ENCODE measurements around the gene MLF2. TPM values are rescaled to one million over a fixed set of nuclear protein-coding genes. Genes with fewer than 3 reads are reported as not detected.

The MLF2 gene
- total RNA-seq, 2 experiments from 2014 or later: 79.7 to 87.3 TPM

DNA sequence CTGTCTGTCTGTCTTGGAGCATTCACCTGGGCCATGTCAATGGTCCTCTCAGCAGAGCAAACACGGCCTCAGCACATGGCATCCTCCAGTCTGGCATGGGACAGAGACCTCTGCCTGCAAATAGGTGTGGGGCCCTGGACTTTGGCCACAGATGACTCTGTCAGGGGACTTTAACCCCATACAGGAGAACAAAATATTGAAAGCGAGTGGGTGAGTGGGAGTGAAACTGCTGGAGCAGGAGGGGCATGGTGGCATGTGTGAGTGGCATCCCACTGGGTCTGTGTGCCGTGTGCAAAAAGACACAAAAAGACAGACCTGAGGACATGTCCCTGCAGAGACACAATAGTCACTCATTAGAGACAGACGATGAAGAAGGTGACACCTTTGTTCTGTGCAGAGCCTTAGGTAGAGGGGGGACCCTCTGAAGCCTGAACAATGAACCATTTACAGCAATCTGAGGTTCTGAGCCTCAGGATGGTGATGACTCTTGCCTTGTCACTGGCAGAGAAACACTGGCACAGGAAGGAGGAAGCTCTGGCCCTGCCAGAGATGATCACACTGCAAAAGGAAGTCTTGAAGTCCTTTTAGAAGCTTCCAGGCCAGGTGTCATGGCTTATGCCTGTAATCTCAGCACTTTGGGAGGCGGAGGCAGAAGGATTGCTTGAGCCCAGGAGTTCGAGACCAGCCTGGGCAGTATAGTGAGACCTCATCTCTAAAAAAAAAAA lies 26.9 kb upstream of the MLF2 start:
- no peak overlapping the region for H3K4me2 ChIP-seq (ENCODE audit: low read length)
- CTCF ChIA-PET (ENCODE audit: unreplicated experiment): interaction anchor here (0.7 to 0.9 kb wide), 2 partner anchors 13 to 16 kb away, joined by 3 read pairs; no protein-coding TSS in a partner anchor
- BruUV-seq (replicated peaks): no TSS peak

DNA sequence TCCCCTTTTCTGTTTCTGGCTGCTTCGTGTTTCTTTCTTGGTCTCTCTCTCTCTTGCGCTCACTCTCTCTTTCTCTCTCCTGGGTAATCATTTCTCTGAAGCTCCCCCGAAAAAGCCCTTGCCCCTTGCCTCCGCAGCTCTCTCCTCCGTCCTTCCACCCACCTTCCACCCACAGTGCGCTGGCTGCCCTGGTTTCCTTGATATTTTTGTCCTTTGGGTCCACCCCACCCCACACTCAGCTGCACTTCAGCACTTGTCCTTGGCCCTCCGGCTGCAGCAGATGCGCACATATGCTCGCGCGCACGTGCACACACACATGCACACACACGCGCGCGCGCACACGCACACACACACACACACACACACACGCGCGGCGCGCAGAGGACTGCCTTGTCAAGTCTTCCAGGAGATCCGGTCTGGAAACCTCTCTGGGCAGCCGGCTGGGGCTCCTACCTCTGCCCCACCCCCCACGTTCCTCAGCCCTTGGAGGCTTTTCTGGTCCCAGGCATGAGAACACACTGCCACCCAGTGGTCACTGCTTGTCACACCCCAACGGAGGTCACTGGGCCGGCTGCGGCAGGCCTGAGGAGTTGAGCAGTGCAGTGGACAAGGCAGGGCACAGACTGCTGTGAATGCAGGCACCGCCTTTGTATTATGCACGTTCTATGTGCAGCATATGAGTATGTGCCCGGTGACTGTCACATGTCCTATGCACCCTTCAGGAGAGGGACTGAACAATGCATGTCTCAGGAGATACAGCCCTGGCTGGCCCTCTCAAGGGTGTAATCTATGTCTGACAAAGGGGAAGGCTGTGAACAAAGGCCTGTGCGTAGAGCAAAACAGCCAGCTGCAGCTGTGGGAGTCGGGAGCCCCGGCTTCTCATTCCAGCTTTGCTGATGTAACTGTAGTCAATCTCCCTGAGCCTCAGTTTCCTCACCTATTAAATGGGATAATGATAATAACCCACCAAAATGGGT lies 25.9 kb upstream of the MLF2 start:
- no peak for TF ChIP-seq EZH2phosphoT487 (IDR thresholded peaks at IDR 0.05; ENCODE audit: borderline replicate concordance, low read depth, low read length)
- TF ChIP-seq, protein P1, sequence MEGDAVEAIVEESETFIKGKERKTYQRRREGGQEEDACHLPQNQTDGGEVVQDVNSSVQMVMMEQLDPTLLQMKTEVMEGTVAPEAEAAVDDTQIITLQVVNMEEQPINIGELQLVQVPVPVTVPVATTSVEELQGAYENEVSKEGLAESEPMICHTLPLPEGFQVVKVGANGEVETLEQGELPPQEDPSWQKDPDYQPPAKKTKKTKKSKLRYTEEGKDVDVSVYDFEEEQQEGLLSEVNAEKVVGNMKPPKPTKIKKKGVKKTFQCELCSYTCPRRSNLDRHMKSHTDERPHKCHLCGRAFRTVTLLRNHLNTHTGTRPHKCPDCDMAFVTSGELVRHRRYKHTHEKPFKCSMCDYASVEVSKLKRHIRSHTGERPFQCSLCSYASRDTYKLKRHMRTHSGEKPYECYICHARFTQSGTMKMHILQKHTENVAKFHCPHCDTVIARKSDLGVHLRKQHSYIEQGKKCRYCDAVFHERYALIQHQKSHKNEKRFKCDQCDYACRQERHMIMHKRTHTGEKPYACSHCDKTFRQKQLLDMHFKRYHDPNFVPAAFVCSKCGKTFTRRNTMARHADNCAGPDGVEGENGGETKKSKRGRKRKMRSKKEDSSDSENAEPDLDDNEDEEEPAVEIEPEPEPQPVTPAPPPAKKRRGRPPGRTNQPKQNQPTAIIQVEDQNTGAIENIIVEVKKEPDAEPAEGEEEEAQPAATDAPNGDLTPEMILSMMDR (conservative IDR thresholded peaks at IDR 0.05; ENCODE audit: low read length): peak; percentile 98
- H3K4me3 ChIP-seq (ENCODE audit: low read depth, low read length, poor library complexity, severe bottlenecking): peak overlapping the region; percentile 65
- H3K4me2 ChIP-seq (ENCODE audit: low read length): peak overlapping the region; percentile 90
- peak overlapping the region; percentile 82 for H2AFZ ChIP-seq (ENCODE audit: low read length)
- peaks cover 43% of the 10 kb centered on the region for H3K4me1 ChIP-seq (ENCODE audit: insufficient read depth, low read length, poor library complexity, severe bottlenecking)
- CTCF ChIA-PET (ENCODE audit: unreplicated experiment): interaction anchor here (0.7 to 0.9 kb wide), 3 partner anchors 11 to 26 kb away, joined by 3 to 6 read pairs (median 3); partner anchors contain the start of gene MLF2
- no peak overlapping the region for H3K27ac ChIP-seq (ENCODE audit: low read depth, low read length, poor library complexity, severe bottlenecking)
- POLR2A ChIA-PET: interaction anchor here (0.7 to 1.1 kb wide), 3 partner anchors 26 to 73 kb away, joined by 4 read pairs; partner anchors contain the start of genes CDCA3, COPS7A, MLF2 and USP5
- no peaks in the 10 kb centered on the region for H3K36me3 ChIP-seq (ENCODE audit: insufficient read depth, low read length)
- intact Hi-C loops (cut with micrococcal nuclease; ENCODE audit: unreplicated experiment): loop anchor here (1.0 to 2.0 kb wide), 6 partner anchors 26 to 356 kb away; partner anchors contain the start of gene MLF2
- H3K9me2 ChIP-seq (ENCODE audit: insufficient read depth, low read length): no peaks in the 10 kb centered on the region
- peak; percentile 94 for DNase-seq (ENCODE audit: low spot score)
- H4K20me1 ChIP-seq (ENCODE audit: insufficient read depth, low read length): no peaks in the 10 kb centered on the region
- no peaks in the 10 kb centered on the region for H3K9me3 ChIP-seq (ENCODE audit: low read length)
- no peaks in the 10 kb centered on the region for H3K79me2 ChIP-seq (ENCODE audit: insufficient read depth, low read depth, low read length)
- no TSS peak for BruUV-seq (replicated peaks)

More for the DNA sequence above, 26.9 kb upstream of the MLF2 start:
- Histone ChIP-seq H3K27ac (ENCODE audit: low read depth, low read length, poor library complexity, severe bottlenecking) (no peak overlapping the region), H3K9me2 (ENCODE audit: insufficient read depth, low read length) (no peaks in the 10 kb centered on the region), H3K9me3 (ENCODE audit: low read length) (no peaks in the 10 kb centered on the region), H3K4me3 (ENCODE audit: low read depth, low read length, poor library complexity, severe bottlenecking) (no peak overlapping the region), H3K4me1 (ENCODE audit: insufficient read depth, low read length, poor library complexity, severe bottlenecking) (peaks cover 52% of the 10 kb centered on the region), H2AFZ (ENCODE audit: low read length) (no peak overlapping the region), H4K20me1 (ENCODE audit: insufficient read depth, low read length) (no peaks in the 10 kb centered on the region), H3K79me2 (ENCODE audit: insufficient read depth, low read depth, low read length) (no peaks in the 10 kb centered on the region), H3K36me3 (ENCODE audit: insufficient read depth, low read length) (no peaks in the 10 kb centered on the region)
- intact Hi-C loops (cut with micrococcal nuclease; ENCODE audit: unreplicated experiment): loop anchor here (1.0 to 5.0 kb wide), 7 partner anchors 27 to 357 kb away; partner anchors contain the start of genes MLF2 and P3H3
- TF ChIP-seq, protein P1 (conservative IDR thresholded peaks at IDR 0.05; ENCODE audit: low read length): no peak
- TF ChIP-seq EZH2phosphoT487 (IDR thresholded peaks at IDR 0.05; ENCODE audit: borderline replicate concordance, low read depth, low read length): no peak
- DNase-seq (ENCODE audit: low spot score): no peak
- POLR2A ChIA-PET: interaction anchor here (1.4 to 1.5 kb wide), 2 partner anchors 27 to 37 kb away, joined by 3 to 4 read pairs; partner anchors contain the start of gene MLF2

Data from OCI-LY7 (cell line).